Fibroblast of lung (primary cell): ENCODE data around the gene PCAT7. TPM values are rescaled to one million over a fixed set of nuclear protein-coding genes. Genes with fewer than 3 reads are reported as not detected.

Source experiments
- DNase-seq, 2 donors: peaks; one replicate each; pipeline versions ENCODE4 v3.0.0 to v3.0.0-alpha.2; 2010; ENCODE audit warnings: low read depth in 2 of 2
- H2AFZ ChIP-seq: 2 replicates; pipeline ENCODE4 v1.5.1; 2012; ENCODE audit warnings: low read length, control low read depth, inconsistent platforms
- H3K27ac ChIP-seq: 2 replicates; pipeline ENCODE4 v1.5.1; 2011; ENCODE audit warnings: low read length, control low read depth; ENCODE audit not compliant: insufficient read depth
- H3K27me3 ChIP-seq: 2 replicates; pipeline ENCODE4 v1.5.1; 2011; ENCODE audit warnings: mild to moderate bottlenecking, low read length; ENCODE audit not compliant: control insufficient read depth, insufficient read depth
- H3K36me3 ChIP-seq: 2 replicates; pipeline ENCODE4 v1.5.1; 2011; ENCODE audit warnings: low read length; ENCODE audit not compliant: control insufficient read depth, insufficient read depth
- H3K4me1 ChIP-seq: 2 replicates; pipeline ENCODE4 v1.5.1; 2011; ENCODE audit warnings: low read length; ENCODE audit not compliant: control insufficient read depth, insufficient read depth; ENCODE audit errors: extremely low read depth
- H3K4me2 ChIP-seq: 2 replicates; pipeline ENCODE4 v1.5.1; 2011; ENCODE audit warnings: low read length, control low read depth; ENCODE audit not compliant: insufficient read depth; ENCODE audit errors: extremely low read depth
- H3K4me3 ChIP-seq, 4 experiments: fragments of 200-600 bp in 1 of 4; sonication (generic) in 1 of 4; replicated peaks in 1 of 4; 2 replicates each; pipeline ENCODE4 v1.5.1; 2011 to 2016; ENCODE audit warnings: low read length in 4 of 4, low read depth in 3 of 4, mild to moderate bottlenecking in 3 of 4, control low read depth in 2 of 4, inconsistent platforms in 1 of 4, mixed read lengths in 1 of 4; ENCODE audit not compliant: insufficient read depth in 1 of 4; ENCODE audit errors: control extremely low read depth in 1 of 4
- H3K79me2 ChIP-seq: 2 replicates; pipeline ENCODE4 v1.5.1; 2012; ENCODE audit warnings: mild to moderate bottlenecking, low read length, inconsistent platforms; ENCODE audit not compliant: control insufficient read depth, insufficient read depth
- H3K9ac ChIP-seq: 2 replicates; pipeline ENCODE4 v1.5.1; 2011; ENCODE audit warnings: mild to moderate bottlenecking, low read length, control low read depth; ENCODE audit not compliant: insufficient read depth
- H3K9me3 ChIP-seq: 2 replicates; pipeline ENCODE4 v1.5.1; 2012; ENCODE audit warnings: low read depth, low read length; ENCODE audit not compliant: control insufficient read depth, insufficient read depth
- H4K20me1 ChIP-seq: 2 replicates; pipeline ENCODE4 v1.5.1; 2011; ENCODE audit warnings: low read length; ENCODE audit not compliant: control insufficient read depth, insufficient read depth; ENCODE audit errors: extremely low read depth
- CTCF ChIP-seq, 2 donors: IDR thresholded peaks in 1 of 2; conservative IDR thresholded peaks in 1 of 2; 1 replicate in 1 of 2; 2 replicates in 1 of 2; pipeline ENCODE4 v1.5.1; 2011 to 2012; ENCODE audit warnings: low read length in 2 of 2, control low read depth in 1 of 2, inconsistent platforms in 1 of 2, low read depth in 1 of 2, mild to moderate bottlenecking in 1 of 2
- EZH2 ChIP-seq: IDR thresholded peaks from 2 replicates; pipeline ENCODE4 v1.5.1; 2012; ENCODE audit warnings: low read length, control low read depth, mild to moderate bottlenecking; ENCODE audit errors: missing control alignments
- polyA plus RNA-seq, 2 donors: library from polyadenylated mRNA; depleted of rRNA in 1 of 2; stranded (reverse) in 1 of 2; unstranded in 1 of 2; fragments of >200 nt; gene quantifications; 2 replicates each; pipeline ENCODE4 v1.2.1, GENCODE V29; 2011 to 2012; ENCODE audit warnings: missing spikeins in 1 of 2
- total RNA-seq: library from RNA; depleted of rRNA; stranded (reverse); fragments of >200 nt; gene quantifications from 2 replicates; pipeline ENCODE4 v1.2.1, GENCODE V29; 2014

Gene PCAT7
- total and polyA plus RNA-seq, 2 donors (not counting 1 experiment from before 2014, with no cell fraction given) = under 0.01 to 0.01 TPM

- Histone ChIP-seq H3K4me3 (no peak overlapping the region), H3K9me3 (no peaks in the 10 kb centered on the region), H3K36me3 (no peaks in the 10 kb centered on the region), H3K9ac (no peak overlapping the region), H3K27me3 (no peaks in the 10 kb centered on the region), H3K79me2 (no peaks in the 10 kb centered on the region), H3K4me2 (no peak overlapping the region), H3K27ac (no peak overlapping the region), H3K4me1 (no peaks in the 10 kb centered on the region), H2AFZ (no peak overlapping the region), H4K20me1 (no peaks in the 10 kb centered on the region)
- no peak for DNase-seq
- no peak for TF ChIP-seq EZH2
- no peak for TF ChIP-seq CTCF (conservative IDR thresholded peaks at IDR 0.05 in 1 of 2, IDR thresholded peaks at IDR 0.05 in 1 of 2; ENCODE audit: low read depth in 1 of 2, low read length in 2 of 2)
Measured at GRCh38 chr9:94577571-94577970, 22.7 kb downstream of the PCAT7 start.

- no peaks in the 10 kb centered on the region for H3K79me2 ChIP-seq
- no peaks in the 10 kb centered on the region for H3K36me3 ChIP-seq
- H3K9ac ChIP-seq = no peak overlapping the region
- H2AFZ ChIP-seq = no peak overlapping the region
- TF ChIP-seq CTCF (conservative IDR thresholded peaks at IDR 0.05 in 1 of 2, IDR thresholded peaks at IDR 0.05 in 1 of 2; ENCODE audit: low read depth in 1 of 2, low read length in 2 of 2) (no peak), EZH2 (no peak)
- no peaks in the 10 kb centered on the region for H3K27me3 ChIP-seq
- no peaks in the 10 kb centered on the region for H3K4me1 ChIP-seq
- DNase-seq = no peak
- H3K4me2 ChIP-seq = no peak overlapping the region
- no peak overlapping the region for H3K27ac ChIP-seq
- H4K20me1 ChIP-seq = no peaks in the 10 kb centered on the region
- H3K4me3 ChIP-seq = no peak overlapping the region
- no peaks in the 10 kb centered on the region for H3K9me3 ChIP-seq
Measured at GRCh38 chr9:94581728-94582127, 26.8 kb downstream of the PCAT7 start.

- no peak for TF ChIP-seq EZH2
- no peak for TF ChIP-seq CTCF (conservative IDR thresholded peaks at IDR 0.05 in 1 of 2, IDR thresholded peaks at IDR 0.05 in 1 of 2; ENCODE audit: low read depth in 1 of 2, low read length in 2 of 2)
- DNase-seq = no peak
- Histone ChIP-seq H3K4me1 (no peaks in the 10 kb centered on the region), H3K9me3 (no peaks in the 10 kb centered on the region), H3K27me3 (no peaks in the 10 kb centered on the region), H3K79me2 (no peaks in the 10 kb centered on the region), H3K27ac (no peak overlapping the region), H3K4me3 (no peak overlapping the region), H3K4me2 (no peak overlapping the region), H4K20me1 (no peaks in the 10 kb centered on the region), H3K36me3 (no peaks in the 10 kb centered on the region), H3K9ac (no peak overlapping the region), H2AFZ (no peak overlapping the region)
Measured at GRCh38 chr9:94584555-94584954, 29.7 kb downstream of the PCAT7 start.
